T47D (cell line): ENCODE measurements around the gene MZT2B.
"Not testable (repeated sequence)": the region's sequence is repeated elsewhere in the genome, so short reads cannot be mapped to it uniquely, and the experiment has no call there.

Experiments used
- DNase-seq, 2 experiments: peaks; one replicate each; pipeline versions ENCODE4 v3.0.0 to v3.0.0-alpha.2; 2011 to 2012; ENCODE audit warnings: low read depth in 1 of 2, low spot score in 1 of 2
- JUND ChIP-seq: IDR thresholded peaks from 2 replicates; pipeline ENCODE4 v1.6.1; 2012; ENCODE audit warnings: low read depth
- in situ Hi-C: cut with HindIII; loops from 2 replicates; pipeline ENCODE4 v1.10.0; 2016; ENCODE audit warnings: low sequenced_read_pairs, low pct_unique_long_range_greater_than_20kb

MZT2B gene

DNA sequence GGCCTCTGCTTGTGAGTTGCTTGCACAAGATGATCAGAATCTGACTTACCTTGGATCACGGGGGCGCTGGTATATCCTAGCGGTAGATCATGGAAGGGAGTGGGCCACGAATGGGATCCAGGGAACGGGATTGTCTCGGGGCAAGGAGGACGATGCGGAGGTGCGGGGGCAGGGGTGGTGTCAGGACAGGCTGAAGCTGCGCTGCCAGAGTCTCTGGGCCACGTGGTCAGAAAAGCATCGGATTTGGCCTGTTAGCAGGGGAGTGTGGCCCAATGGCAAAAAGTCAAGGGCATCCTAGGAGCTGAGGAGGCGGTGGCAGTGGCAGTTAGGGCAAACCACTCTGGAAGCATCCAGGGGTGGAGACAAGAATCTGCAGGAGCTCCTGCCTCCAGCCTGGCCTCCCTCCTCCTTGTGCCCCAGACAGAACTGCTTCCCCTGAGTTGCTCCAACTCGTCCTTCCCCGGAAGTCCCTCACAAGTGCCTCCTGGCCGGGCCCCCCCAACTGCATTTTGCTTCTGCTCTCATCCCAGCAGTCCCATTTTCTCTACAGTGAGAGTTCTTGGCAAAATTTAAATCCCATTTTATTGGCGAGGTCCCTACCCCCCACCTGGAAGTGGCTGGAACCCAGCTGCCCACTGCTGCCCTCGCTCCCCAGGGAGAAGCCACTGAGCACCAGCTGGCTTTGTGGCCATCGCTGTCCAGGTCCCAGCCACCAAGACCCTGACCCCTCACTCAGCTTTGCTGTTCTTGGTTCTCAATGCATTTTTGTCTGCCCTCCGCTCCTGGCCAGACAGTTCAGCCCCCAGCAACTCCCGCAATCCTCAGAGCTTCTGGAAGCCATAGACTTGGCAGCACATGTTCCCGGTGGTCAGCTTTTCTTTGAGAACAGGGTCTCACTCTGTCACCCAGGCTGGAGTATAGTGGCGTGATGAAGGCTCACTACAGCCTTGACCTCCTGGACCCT lies 31.6 kb upstream of the MZT2B start:
- no peak for TF ChIP-seq JUND
- in situ Hi-C loops, result no loop called here
- no peak for DNase-seq

DNA sequence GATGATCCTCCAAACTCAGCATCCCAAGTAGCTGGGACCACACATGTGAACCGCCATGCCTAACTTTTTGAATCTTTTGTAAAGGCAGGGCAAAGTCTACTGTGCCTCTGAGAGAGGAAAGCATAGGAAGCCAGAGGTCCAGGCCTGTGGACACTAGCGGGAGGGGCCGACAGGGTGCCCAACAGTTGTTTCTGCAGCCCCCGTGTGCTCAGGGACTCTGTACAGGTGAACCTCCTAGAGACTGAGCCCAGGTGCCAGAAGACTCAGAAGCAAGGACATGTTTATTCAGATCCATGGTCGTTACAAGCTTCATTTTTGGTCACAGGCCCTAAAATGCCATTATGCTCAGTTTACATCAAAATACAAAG lies 30.9 kb upstream of the MZT2B start:
- in situ Hi-C loops, DNase-seq: not testable (repeated sequence)

DNA sequence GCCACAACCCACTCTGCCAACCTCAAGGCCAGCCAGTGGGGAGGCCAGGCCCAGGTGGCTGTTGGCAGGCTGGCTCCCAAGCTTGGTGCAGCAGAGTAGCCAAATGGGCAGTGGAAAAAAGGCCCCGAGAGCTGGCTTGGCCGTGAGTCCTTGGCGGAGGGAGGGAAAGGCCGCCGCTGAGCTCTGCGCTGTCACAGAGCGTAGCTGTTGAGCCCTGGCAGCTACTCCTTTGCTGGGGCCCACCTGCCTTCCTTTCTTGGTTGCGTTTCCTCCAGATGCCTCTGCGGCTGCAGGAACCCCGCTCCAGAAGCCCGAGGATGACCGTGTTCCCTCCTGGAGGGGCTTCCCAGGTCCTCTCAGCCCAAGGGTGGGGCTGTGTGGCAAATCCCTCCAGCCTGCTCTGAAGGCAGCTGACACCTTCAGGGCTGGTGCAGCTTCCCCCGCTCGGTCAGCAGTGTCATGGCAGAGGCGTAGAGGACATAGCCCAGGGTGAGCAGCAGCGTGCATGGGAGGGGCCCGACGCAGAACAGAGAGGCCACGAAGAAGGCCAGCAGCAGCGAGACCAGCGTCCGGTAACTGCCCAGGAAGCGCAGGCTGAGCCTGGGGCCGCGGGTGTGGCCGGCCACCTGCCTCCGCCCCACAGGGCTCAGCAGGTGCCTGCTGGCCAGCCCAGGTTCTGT lies 29.8 kb upstream of the MZT2B start:
- DNase-seq, in situ Hi-C loops: not testable (repeated sequence)

DNA sequence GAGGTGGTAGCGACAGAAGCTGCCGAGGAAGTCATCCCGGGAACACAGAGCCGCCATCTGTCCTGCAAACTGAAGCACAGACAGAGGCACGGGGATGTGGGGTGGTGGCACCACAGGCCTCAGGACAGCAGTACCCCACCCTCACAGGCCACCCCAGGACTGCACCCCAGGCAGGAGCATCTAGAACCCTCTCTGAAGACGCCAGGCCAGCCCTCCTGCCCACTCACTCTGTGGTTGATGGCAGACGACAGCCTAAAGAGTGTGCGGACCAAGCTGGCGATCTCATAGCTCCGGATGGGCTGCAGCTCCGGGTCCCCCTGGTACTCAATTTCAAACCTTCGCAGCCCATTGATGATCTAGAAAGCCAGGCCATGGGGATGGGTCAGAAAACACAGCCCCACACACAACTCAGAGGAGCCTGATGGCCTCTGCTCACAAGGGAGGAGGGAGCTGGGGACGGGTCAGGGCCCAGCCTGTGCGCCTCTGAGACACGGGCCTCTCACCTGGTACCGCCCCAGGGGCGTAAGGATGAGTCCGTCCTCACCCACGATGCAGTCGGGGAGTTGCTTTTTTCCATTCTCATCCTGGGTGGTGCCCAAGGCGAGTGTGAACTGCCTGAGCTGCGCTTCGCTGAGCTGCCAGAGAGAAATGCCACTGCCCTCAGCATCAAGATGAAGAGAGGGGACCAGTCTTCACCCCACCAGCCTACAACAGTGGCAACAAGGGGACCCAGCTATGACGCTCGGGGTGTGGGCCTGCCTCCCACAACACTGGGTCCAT lies 29.1 kb upstream of the MZT2B start:
- DNase-seq, result no peak
- TF ChIP-seq JUND, result no peak
- in situ Hi-C loops, result no loop called here

DNA sequence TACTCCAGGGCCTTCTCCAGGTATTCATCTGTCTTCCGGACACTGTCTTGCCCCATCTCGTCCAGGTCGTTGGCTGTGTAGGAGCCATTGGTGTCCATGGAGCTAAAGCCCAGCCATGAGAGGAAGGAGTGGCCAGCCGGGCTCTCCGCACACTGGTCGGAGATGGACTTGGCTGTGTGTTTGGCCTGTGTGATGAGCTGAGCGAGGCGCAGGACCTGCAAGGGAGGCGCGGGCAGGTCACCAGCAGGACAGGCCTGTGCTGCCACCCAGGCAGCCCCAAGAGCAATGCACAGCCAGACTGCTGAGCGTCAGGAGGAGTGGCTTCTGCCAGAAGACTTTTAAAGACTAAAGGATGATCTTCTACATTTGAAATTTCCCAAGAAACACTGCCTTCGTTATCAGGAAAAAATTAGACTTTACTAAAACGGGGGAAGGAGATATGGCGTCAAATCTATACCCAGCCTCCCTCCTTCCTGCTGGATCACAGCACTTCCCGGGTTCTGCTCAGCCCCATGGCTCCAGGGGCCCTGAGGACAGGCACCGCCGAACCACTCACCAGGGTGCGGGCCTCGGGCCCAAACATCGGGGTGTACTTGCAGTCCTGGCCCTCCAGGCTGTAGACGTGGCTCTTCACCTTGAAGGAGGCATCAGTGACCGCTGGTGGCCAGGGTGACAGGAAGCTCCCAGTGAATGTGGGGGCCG lies 28.2 kb upstream of the MZT2B start:
- DNase-seq, in situ Hi-C loops: not testable (repeated sequence)

DNA sequence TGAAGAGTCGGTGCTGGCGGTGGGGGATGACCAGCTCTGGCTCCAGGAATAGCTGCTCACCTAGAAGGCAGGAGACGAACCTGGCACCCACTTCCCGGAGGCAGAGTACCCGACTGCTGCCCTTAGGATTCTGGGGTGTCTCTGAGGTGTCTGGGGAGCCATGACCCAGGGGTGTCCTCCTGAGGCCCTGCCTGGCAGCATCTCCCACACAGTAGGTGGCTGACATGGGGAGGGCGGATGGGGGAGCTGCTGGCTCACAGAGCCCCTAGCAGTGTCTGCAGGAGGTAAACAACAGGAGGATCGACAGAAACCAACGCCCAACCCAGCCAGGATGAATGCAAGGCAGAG lies 27.7 kb upstream of the MZT2B start:
- in situ Hi-C loops, DNase-seq: not testable (repeated sequence)

DNA sequence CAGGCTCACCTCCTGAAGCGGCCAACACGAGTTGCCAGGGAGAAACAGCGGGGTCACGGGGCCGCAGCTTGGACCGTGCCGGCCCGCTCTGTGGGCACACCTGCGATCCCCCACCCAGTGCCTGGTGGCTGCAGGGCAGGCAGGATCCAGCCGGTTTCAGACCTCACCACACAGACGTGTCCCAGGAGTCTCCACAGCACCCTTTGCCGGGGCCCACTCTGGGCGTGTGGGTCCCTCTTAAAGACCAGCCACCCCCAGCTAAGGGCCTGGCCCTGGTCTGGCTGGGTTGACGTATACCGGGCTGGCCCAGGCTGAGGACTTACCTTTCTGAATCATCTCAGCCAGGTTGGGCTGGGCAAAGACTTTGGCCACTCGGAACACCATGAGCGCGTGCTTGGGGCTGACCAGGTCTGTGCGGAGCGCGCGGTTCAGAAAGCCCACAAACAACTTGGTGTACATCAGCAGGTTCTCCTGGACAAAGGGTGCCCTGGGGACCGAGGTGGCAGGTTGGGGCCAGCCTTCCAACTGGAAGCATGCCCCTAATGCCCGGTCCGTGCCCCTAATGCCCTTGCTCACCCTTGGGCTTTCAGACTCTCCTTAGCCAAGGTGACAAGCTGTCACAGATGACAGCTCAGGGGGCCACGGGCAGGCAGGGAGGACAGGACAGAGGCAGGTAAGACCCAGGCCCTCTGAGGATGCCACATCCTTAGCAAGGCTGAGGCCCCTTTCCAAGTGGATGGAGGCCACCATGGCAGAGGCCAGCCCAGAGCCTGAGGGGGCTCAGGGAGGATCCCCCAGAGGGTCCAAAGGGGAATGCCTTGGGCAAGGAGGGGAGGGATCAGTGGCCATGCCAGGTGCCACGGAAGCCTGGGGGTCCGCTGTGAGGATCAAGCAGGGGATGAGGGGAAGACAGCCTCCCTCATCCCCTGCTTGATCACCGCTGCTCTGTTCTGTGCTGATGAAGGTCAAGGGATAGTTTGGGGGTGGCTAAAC lies 27.0 kb upstream of the MZT2B start:
- DNase-seq, result no peak
- no peak for TF ChIP-seq JUND
- in situ Hi-C loops, result no loop called here

DNA sequence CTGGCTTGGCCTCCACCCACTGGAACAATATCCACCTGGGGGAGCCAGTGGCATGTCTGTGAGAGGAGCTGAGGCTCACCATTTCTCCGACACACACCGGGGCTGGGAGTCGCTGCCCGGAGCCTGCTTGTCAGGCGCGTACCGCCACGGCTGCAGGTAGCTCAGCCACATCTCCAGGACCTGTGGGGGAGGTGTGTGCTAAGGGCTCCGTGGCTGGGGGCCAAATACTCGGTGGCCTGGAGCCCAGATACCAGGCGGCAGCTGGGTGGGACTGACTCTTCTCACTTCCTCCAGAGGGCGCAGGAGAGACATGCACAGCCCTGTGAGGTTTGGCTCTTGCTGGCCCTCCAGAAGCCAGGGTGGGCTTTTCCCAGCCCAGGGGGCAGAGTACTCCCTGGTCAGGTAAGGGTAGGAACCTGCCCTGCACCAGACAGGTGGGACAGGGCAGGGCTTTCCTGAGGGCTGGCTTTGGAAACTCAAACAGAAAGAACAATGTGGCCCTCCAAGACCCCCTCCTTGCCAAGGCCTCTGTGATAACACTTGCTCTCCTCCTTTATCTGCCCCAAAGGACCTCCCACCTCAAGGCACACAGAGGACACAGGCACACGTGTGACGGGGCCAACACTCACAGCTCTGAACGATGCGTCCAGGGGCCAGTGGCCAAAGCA lies 26.0 kb upstream of the MZT2B start:
- DNase-seq, result peak in 1 of 2 experiments; percentile 63
- in situ Hi-C loops, result not testable (repeated sequence)

DNA sequence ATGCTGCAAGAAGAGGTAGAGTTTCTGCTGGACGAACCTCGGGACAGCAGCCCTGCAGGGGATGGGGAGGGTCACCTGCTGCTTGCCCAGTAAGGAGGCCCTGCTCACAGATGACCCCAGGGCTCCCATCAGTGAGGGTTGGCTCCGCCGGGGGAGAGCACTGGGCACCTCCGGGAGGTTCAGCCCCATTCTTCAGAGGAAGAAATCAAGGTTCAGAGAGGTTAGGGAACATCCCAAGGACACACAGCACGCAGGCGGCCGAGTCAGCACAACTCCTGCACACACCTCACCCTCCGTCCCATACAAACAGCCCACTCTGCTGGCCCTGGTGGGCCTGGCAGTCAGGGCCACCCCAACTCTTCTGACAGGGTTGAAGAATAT lies 25.4 kb upstream of the MZT2B start:
- TF ChIP-seq JUND, result no peak
- no peak for DNase-seq
- in situ Hi-C loops, result no loop called here

DNA sequence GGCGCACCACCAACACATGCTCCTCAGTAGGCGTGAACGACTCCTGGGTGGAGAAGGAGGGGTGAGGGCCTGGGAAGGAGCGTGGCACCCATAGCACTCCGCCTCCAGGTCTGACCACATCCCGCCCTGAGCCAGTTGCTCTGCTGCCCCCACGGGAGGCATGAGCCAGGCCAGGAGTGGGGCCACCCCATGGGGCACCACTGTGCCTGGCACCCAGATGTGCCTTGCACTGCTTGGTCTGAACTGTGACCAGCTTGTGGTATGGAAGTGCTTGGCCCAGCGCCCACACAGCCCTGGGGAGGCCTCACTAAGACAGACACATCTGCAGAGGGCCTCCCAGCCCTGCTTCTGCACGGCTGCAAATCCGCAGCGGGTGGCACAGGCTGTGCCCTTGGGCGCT lies 24.7 kb upstream of the MZT2B start:
- in situ Hi-C loops, DNase-seq: not testable (repeated sequence)

DNA sequence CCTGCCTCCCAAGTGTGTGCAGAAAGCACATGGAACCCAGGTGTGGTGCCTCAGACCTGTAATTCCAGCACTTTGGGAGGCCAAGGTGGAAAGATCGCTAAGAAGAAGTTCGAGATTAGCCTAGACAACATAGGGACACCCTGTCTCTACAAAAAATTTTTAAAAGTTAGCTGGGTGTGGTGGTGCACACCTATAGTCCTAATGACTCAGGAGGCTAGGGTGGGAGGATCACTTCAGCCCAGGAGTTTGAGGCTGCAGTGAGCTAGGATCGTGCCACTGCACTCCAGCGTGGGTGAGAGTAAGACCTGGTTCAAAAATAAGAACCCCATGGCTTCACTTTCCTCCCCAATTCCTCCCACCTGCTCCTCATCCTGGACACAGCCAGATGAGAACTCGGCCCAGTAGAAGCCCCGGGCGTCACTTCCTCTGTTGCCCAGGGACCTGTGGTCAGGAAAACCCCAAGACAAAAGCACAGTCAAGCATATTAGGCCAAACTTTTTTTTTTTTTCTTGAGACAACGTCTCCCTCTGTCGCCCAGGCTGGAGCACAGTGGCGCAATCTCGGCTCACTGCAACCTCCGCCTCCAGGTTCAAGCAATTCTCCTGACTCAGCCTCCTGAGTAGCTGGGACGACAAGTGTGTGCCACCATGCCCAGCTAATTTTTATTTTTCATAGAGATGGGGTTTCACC lies 24.1 kb upstream of the MZT2B start:
- DNase-seq, in situ Hi-C loops: not testable (repeated sequence)
